GM13977 (cell line): Measurements from ENCODE around the gene DENND2A.
A peak's percentile ranks its signal among the peaks of the same experiment; 100 is the strongest.

ENCODE experiments used
- DNase-seq: peaks from one replicate; pipeline ENCODE4 v3.0.0; 2012; ENCODE audit warnings: low spot score
- in situ Hi-C: fragments of 300-500 bp; cut with MboI; formaldehyde crosslinking; loops from one replicate; pipeline ENCODE4 v1.12.0; 2022; ENCODE audit warnings: low sequenced_read_pairs, low pct_unique_long_range_greater_than_20kb, mixed read lengths, inconsistent platforms; ENCODE audit not compliant: unreplicated experiment
- TF ChIP-seq, protein P1 (sequence below): IDR thresholded peaks from 2 replicates; pipeline ENCODE4 v1.5.1; 2012; ENCODE audit warnings: mild to moderate bottlenecking, control low read depth; ENCODE audit not compliant: insufficient read depth; ENCODE audit errors: extremely low read depth, missing control alignments

DENND2A gene

DNA sequence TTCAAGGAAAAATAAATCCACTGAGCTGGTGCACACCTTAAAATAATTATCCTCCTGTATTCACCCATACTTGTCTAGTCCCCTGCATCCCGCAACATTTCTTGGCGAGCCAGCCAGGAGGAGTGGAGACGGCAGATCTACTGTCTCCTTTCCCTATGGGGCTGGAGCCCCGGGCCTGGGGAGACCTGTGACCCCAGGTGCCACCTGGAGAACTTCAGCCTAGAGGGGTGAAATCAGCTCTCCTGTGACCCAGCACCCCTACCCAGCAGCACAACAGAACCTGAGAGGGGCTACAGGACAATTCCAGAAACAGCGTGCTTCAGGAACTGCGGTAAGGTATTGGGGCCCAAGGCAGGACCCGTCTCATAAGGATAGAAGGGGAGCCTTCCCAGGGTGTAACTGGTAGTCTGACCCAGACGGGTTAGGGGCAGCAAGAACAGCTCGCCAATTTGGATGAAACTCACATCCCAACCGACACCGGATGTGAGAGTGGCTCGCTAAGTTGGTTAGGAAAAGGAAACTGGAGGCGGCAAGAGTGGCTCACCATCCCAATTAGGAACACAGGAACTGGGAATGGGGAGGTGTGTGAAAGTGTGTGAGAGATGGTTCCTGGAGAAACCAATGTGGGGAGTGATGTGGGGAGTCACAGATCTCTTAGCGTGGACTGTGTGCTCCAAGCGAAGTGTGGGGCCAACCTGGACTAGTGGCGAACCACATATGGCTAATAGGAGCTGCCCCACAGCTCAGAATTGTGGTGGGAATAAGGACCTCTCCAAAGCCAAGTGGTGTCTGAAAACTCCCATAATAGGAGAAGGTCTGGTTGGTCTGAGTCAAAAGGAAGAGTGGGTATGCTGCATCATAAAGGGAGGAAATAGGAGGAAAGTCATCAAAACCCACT lies 15.1 kb upstream of the DENND2A start:
- in situ Hi-C loops = loop anchor here (10.0 kb wide), 1 partner anchor 131 kb away; no protein-coding TSS in a partner anchor
- DNase-seq = no peak
- TF ChIP-seq, protein P1, sequence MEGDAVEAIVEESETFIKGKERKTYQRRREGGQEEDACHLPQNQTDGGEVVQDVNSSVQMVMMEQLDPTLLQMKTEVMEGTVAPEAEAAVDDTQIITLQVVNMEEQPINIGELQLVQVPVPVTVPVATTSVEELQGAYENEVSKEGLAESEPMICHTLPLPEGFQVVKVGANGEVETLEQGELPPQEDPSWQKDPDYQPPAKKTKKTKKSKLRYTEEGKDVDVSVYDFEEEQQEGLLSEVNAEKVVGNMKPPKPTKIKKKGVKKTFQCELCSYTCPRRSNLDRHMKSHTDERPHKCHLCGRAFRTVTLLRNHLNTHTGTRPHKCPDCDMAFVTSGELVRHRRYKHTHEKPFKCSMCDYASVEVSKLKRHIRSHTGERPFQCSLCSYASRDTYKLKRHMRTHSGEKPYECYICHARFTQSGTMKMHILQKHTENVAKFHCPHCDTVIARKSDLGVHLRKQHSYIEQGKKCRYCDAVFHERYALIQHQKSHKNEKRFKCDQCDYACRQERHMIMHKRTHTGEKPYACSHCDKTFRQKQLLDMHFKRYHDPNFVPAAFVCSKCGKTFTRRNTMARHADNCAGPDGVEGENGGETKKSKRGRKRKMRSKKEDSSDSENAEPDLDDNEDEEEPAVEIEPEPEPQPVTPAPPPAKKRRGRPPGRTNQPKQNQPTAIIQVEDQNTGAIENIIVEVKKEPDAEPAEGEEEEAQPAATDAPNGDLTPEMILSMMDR = no peak

DNA sequence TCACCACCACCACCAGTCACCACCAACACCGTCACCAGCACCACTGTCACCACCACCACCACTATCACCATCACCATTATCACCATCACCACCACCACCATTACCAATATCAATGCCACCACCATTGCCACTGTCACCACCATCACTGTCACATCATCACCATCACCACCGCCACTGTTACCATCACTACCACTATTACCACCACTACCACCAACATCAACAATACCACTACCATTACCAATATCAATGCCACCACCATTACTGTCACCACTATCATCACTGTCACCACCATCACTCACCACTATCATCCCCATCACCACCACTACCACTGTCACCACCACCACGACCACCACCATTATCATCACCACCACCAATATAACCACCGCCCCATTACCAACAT lies 14.0 kb upstream of the DENND2A start:
- DNase-seq = no peak
- TF ChIP-seq, protein P1 = no peak
- in situ Hi-C loops = loop anchor here (10.0 kb wide), 1 partner anchor 130 kb away; no protein-coding TSS in a partner anchor

DNA sequence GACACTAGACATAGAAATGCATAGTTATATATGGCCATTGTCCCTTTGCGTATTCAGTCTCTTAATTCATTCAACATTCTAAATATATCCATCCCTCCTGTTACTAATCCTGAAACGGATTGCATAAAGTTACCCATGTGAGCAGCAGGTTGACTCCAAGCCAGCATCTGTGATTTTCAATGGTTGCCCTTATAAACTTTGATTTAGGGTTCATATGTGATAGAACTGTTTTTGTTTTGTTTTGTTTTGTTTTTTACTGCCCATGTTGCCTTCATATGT lies 13.4 kb upstream of the DENND2A start:
- DNase-seq = no peak
- TF ChIP-seq, protein P1 = no peak
- in situ Hi-C loops = loop anchor here (10.0 kb wide), 1 partner anchor 129 kb away; no protein-coding TSS in a partner anchor

- in situ Hi-C loops = loop anchor here (10.0 kb wide), 1 partner anchor 129 kb away; no protein-coding TSS in a partner anchor
- DNase-seq = no peak
- TF ChIP-seq, protein P1 = peak; percentile 86
These were observed 12.9 kb upstream of the DENND2A start for GRCh38 chr7:140653319-140654108.

- DNase-seq = no peak
- in situ Hi-C loops = loop anchor here (10.0 kb wide), 1 partner anchor 126 kb away; no protein-coding TSS in a partner anchor
- TF ChIP-seq, protein P1 = no peak
These were observed 9.8 kb upstream of the DENND2A start for GRCh38 chr7:140650367-140650766.

- no peak for DNase-seq
- TF ChIP-seq, protein P1 = no peak
- in situ Hi-C loops = loop anchor here (10.0 kb wide), 1 partner anchor 125 kb away; no protein-coding TSS in a partner anchor
These were observed 9.1 kb upstream of the DENND2A start for GRCh38 chr7:140649556-140650205.
